ENCODE results near the gene ANKFY1.
A peak's percentile ranks its signal among the peaks of the same experiment; 100 is the strongest.

Gene ANKFY1

GRCh38 chr17:4208238-4208637 is 55.5 kb downstream of the ANKFY1 start:
- Histone ChIP-seq H2BK5ac (ENCODE audit: low read depth, low read length, poor library complexity) (no peak overlapping the region), H3K9me3 (ENCODE audit: insufficient read depth, low read depth, low read length) (no peaks in the 10 kb centered on the region), H3K4me1 (ENCODE audit: control insufficient read depth in 1 of 2, insufficient read depth in 2 of 2, low read length in 2 of 2) (no peaks in the 10 kb centered on the region), H2AFZ (ENCODE audit: insufficient read depth, low read length, poor library complexity) (no peak overlapping the region), H3K9ac (ENCODE audit: low read length) (no peak overlapping the region), H3K79me2 (ENCODE audit: control insufficient read depth, insufficient read depth, low read length, poor library complexity) (no peaks in the 10 kb centered on the region), H2AK5ac (ENCODE audit: low read length) (no peak overlapping the region), H2BK12ac (ENCODE audit: low read length) (no peak overlapping the region), H4K8ac (ENCODE audit: low read depth, low read length) (no peak overlapping the region), H3K4me2 (ENCODE audit: low read length) (no peak overlapping the region), H3K14ac (ENCODE audit: low read length) (no peak overlapping the region), H2BK120ac (ENCODE audit: insufficient read depth, low read length, poor library complexity) (no peak overlapping the region), H3K23ac (ENCODE audit: low read length) (no peak overlapping the region), H4K91ac (ENCODE audit: low read depth, low read length) (no peak overlapping the region), H3K79me1 (ENCODE audit: low read length) (no peaks in the 10 kb centered on the region), H4K12ac (ENCODE audit: low read depth, low read length) (no peak overlapping the region), H3K36me3 (ENCODE audit: control insufficient read depth in 1 of 2, insufficient read depth in 2 of 2, low read length in 2 of 2) (peaks cover 10 to 33% of the 10 kb centered on the region in 2 experiments), H3K4me3 (ENCODE audit: low read depth, low read length) (no peak overlapping the region), H3K27ac (ENCODE audit: low read depth, low read length) (no peak overlapping the region), H3K4ac (ENCODE audit: low read depth, low read length) (no peak overlapping the region), H3K18ac (ENCODE audit: low read length) (no peak overlapping the region), H3K27me3 (ENCODE audit: insufficient read depth, low read length) (no peaks in the 10 kb centered on the region)
- WGBS (ENCODE audit: extremely low coverage, insufficient coverage, insufficient read length) = no CpG with 5 or more reads among the region's 4 CpGs
- peak; percentile 64 to 91 for DNase-seq

DNA sequence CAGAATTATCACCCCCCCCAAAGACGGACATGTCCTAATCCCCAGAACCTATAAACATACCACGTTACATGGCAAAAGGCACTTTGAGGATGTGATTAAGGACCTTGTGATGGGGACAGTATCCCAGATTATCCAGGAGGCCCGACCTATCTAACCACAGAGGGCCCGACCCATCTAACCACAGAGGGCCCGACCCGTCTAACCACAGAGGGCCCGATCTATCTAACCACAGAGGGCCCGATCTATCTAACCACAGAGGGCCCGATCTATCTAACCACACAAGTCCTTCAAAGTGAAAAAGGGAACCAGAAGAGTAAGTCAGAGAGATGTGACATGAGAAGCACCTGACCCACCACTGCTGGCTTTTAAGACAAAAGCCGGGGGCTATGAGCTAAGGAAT is 56.8 kb downstream of the ANKFY1 start:
- no peak overlapping the region for H2AFZ ChIP-seq (ENCODE audit: insufficient read depth, low read length, poor library complexity)
- no peak overlapping the region for H3K4ac ChIP-seq (ENCODE audit: low read depth, low read length)
- no peak overlapping the region for H4K8ac ChIP-seq (ENCODE audit: low read depth, low read length)
- no peaks in the 10 kb centered on the region for H3K9me3 ChIP-seq (ENCODE audit: insufficient read depth, low read depth, low read length)
- no peak for DNase-seq
- H3K4me1 ChIP-seq (ENCODE audit: control insufficient read depth in 1 of 2, insufficient read depth in 2 of 2, low read length in 2 of 2) = no peaks in the 10 kb centered on the region
- no peak overlapping the region for H2BK5ac ChIP-seq (ENCODE audit: low read depth, low read length, poor library complexity)
- no peak overlapping the region for H2BK120ac ChIP-seq (ENCODE audit: insufficient read depth, low read length, poor library complexity)
- no peak overlapping the region for H4K12ac ChIP-seq (ENCODE audit: low read depth, low read length)
- no peaks in the 10 kb centered on the region for H3K27me3 ChIP-seq (ENCODE audit: insufficient read depth, low read length)
- no peak overlapping the region for H3K23ac ChIP-seq (ENCODE audit: low read length)
- no peak overlapping the region for H3K9ac ChIP-seq (ENCODE audit: low read length)
- H3K36me3 ChIP-seq (ENCODE audit: control insufficient read depth in 1 of 2, insufficient read depth in 2 of 2, low read length in 2 of 2) = peaks cover 10 to 32% of the 10 kb centered on the region in 2 experiments
- H3K27ac ChIP-seq (ENCODE audit: low read depth, low read length) = no peak overlapping the region
- no peaks in the 10 kb centered on the region for H3K79me2 ChIP-seq (ENCODE audit: control insufficient read depth, insufficient read depth, low read length, poor library complexity)
- no peaks in the 10 kb centered on the region for H3K79me1 ChIP-seq (ENCODE audit: low read length)
- no peak overlapping the region for H3K14ac ChIP-seq (ENCODE audit: low read length)
- no peak overlapping the region for H2BK12ac ChIP-seq (ENCODE audit: low read length)
- no CpG with 5 or more reads among the region's 10 CpGs for WGBS (ENCODE audit: extremely low coverage, insufficient coverage, insufficient read length)
- no peak overlapping the region for H3K18ac ChIP-seq (ENCODE audit: low read length)
- H3K4me2 ChIP-seq (ENCODE audit: low read length) = no peak overlapping the region
- H2AK5ac ChIP-seq (ENCODE audit: low read length) = no peak overlapping the region
- no peak overlapping the region for H4K91ac ChIP-seq (ENCODE audit: low read depth, low read length)
- H3K4me3 ChIP-seq (ENCODE audit: low read depth, low read length) = no peak overlapping the region

DNA sequence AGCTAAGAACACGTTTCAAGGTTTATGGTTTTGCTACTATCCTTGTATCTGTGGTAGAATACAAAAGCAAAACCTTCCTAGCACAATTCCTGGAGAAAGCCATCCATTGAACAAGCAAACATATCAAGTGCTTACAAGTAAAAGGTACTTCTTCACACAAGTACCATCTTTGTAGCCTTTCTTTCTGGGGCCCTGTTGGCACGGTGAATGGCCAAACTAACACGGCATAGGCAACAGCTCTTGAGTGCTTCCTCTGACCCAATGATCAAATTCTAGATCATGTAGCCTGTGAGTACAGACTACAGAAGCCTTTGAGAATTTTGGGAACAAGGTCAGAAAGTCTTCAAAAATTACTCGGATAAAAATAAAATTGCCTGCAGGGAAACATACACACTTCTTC is 57.9 kb downstream of the ANKFY1 start:
- no peak overlapping the region for H3K23ac ChIP-seq (ENCODE audit: low read length)
- no peak overlapping the region for H4K12ac ChIP-seq (ENCODE audit: low read depth, low read length)
- H2BK5ac ChIP-seq (ENCODE audit: low read depth, low read length, poor library complexity) = no peak overlapping the region
- no peak overlapping the region for H2BK12ac ChIP-seq (ENCODE audit: low read length)
- no peak overlapping the region for H2BK120ac ChIP-seq (ENCODE audit: insufficient read depth, low read length, poor library complexity)
- DNase-seq = no peak
- no peaks in the 10 kb centered on the region for H3K9me3 ChIP-seq (ENCODE audit: insufficient read depth, low read depth, low read length)
- H3K14ac ChIP-seq (ENCODE audit: low read length) = no peak overlapping the region
- no peak overlapping the region for H3K9ac ChIP-seq (ENCODE audit: low read length)
- H3K18ac ChIP-seq (ENCODE audit: low read length) = no peak overlapping the region
- H2AK5ac ChIP-seq (ENCODE audit: low read length) = no peak overlapping the region
- H3K36me3 ChIP-seq (ENCODE audit: control insufficient read depth in 1 of 2, insufficient read depth in 2 of 2, low read length in 2 of 2) = peaks cover 10 to 28% of the 10 kb centered on the region in 2 experiments
- no peaks in the 10 kb centered on the region for H3K79me1 ChIP-seq (ENCODE audit: low read length)
- no peak overlapping the region for H2AFZ ChIP-seq (ENCODE audit: insufficient read depth, low read length, poor library complexity)
- no peak overlapping the region for H3K4me3 ChIP-seq (ENCODE audit: low read depth, low read length)
- no peaks in the 10 kb centered on the region for H3K4me1 ChIP-seq (ENCODE audit: control insufficient read depth in 1 of 2, insufficient read depth in 2 of 2, low read length in 2 of 2)
- no peak overlapping the region for H4K8ac ChIP-seq (ENCODE audit: low read depth, low read length)
- H3K4ac ChIP-seq (ENCODE audit: low read depth, low read length) = no peak overlapping the region
- no CpG with 5 or more reads among the region's 4 CpGs for WGBS (ENCODE audit: extremely low coverage, insufficient coverage, insufficient read length)
- H4K91ac ChIP-seq (ENCODE audit: low read depth, low read length) = no peak overlapping the region
- no peak overlapping the region for H3K27ac ChIP-seq (ENCODE audit: low read depth, low read length)
- H3K79me2 ChIP-seq (ENCODE audit: control insufficient read depth, insufficient read depth, low read length, poor library complexity) = no peaks in the 10 kb centered on the region
- H3K27me3 ChIP-seq (ENCODE audit: insufficient read depth, low read length) = no peaks in the 10 kb centered on the region
- H3K4me2 ChIP-seq (ENCODE audit: low read length) = no peak overlapping the region

GRCh38 chr17:4204710-4205173 is 59.0 kb downstream of the ANKFY1 start:
- Histone ChIP-seq H3K4me2 (ENCODE audit: low read length) (no peak overlapping the region), H3K4me3 (ENCODE audit: low read depth, low read length) (no peak overlapping the region), H3K9me3 (ENCODE audit: insufficient read depth, low read depth, low read length) (no peaks in the 10 kb centered on the region), H3K4ac (ENCODE audit: low read depth, low read length) (no peak overlapping the region), H2BK5ac (ENCODE audit: low read depth, low read length, poor library complexity) (no peak overlapping the region), H4K8ac (ENCODE audit: low read depth, low read length) (no peak overlapping the region), H3K79me2 (ENCODE audit: control insufficient read depth, insufficient read depth, low read length, poor library complexity) (no peaks in the 10 kb centered on the region), H4K91ac (ENCODE audit: low read depth, low read length) (no peak overlapping the region), H4K12ac (ENCODE audit: low read depth, low read length) (no peak overlapping the region), H2AK5ac (ENCODE audit: low read length) (no peak overlapping the region), H2BK120ac (ENCODE audit: insufficient read depth, low read length, poor library complexity) (no peak overlapping the region), H2BK12ac (ENCODE audit: low read length) (no peak overlapping the region), H3K4me1 (ENCODE audit: control insufficient read depth in 1 of 2, insufficient read depth in 2 of 2, low read length in 2 of 2) (no peaks in the 10 kb centered on the region), H3K27me3 (ENCODE audit: insufficient read depth, low read length) (no peaks in the 10 kb centered on the region), H3K9ac (ENCODE audit: low read length) (no peak overlapping the region), H3K23ac (ENCODE audit: low read length) (no peak overlapping the region), H3K18ac (ENCODE audit: low read length) (no peak overlapping the region), H3K27ac (ENCODE audit: low read depth, low read length) (no peak overlapping the region), H2AFZ (ENCODE audit: insufficient read depth, low read length, poor library complexity) (no peak overlapping the region), H3K36me3 (ENCODE audit: control insufficient read depth in 1 of 2, insufficient read depth in 2 of 2, low read length in 2 of 2) (peaks cover 10 to 30% of the 10 kb centered on the region in 2 experiments), H3K14ac (ENCODE audit: low read length) (no peak overlapping the region), H3K79me1 (ENCODE audit: low read length) (no peaks in the 10 kb centered on the region)
- WGBS (ENCODE audit: extremely low coverage, insufficient coverage, insufficient read length) = no CpG with 5 or more reads among the region's 6 CpGs
- DNase-seq = no peak

Measured in trophoblast cell (in vitro differentiated cells and primary cell).